Keratinocyte (primary cell): ENCODE measurements around the gene GPR157. TPM values are rescaled to one million over a fixed set of nuclear protein-coding genes. Genes with fewer than 3 reads are reported as not detected.

Experiments
- DNase-seq: peaks from one replicate; pipeline ENCODE4 v3.0.0-alpha.2; 2011; ENCODE audit warnings: low read depth, missing footprints, low spot score
- FAIRE-seq: peaks from 2 replicates; lab custom pipeline; 2011; peaks lifted over from hg19 to GRCh38; lab: Jason Lieb, UNC
- H2AFZ ChIP-seq: 2 replicates; pipeline ENCODE4 v1.6.0; 2012; ENCODE audit warnings: low read length, control low read depth, inconsistent platforms; ENCODE audit not compliant: control insufficient read depth
- H3K27ac ChIP-seq: 2 replicates; pipeline ENCODE4 v1.5.1; 2011; ENCODE audit warnings: low read length; ENCODE audit not compliant: control insufficient read depth, insufficient read depth
- H3K27me3 ChIP-seq: 3 replicates; pipeline ENCODE4 v1.6.0; 2011; ENCODE audit warnings: low read length; ENCODE audit not compliant: control insufficient read depth, insufficient read depth; ENCODE audit errors: extremely low read depth
- H3K36me3 ChIP-seq, 2 experiments: 2 replicates in 1 of 2; 3 replicates in 1 of 2; pipeline ENCODE4 v1.5.1; 2011; ENCODE audit warnings: low read length in 2 of 2, mild to moderate bottlenecking in 1 of 2; ENCODE audit not compliant: control insufficient read depth in 2 of 2, insufficient read depth in 2 of 2; ENCODE audit errors: extremely low read depth in 1 of 2
- H3K4me1 ChIP-seq: 3 replicates; pipeline ENCODE4 v1.5.1; 2011; ENCODE audit warnings: low read length; ENCODE audit not compliant: control insufficient read depth, insufficient read depth; ENCODE audit errors: extremely low read depth
- H3K4me2 ChIP-seq: 3 replicates; pipeline ENCODE4 v1.6.0; 2011; ENCODE audit warnings: low read depth, low read length; ENCODE audit not compliant: control insufficient read depth, insufficient read depth; ENCODE audit errors: extremely low read depth
- H3K4me3 ChIP-seq, 3 experiments: fragments of 200-600 bp in 1 of 3; sonication (generic) in 1 of 3; 2 replicates in 2 of 3; 3 replicates in 1 of 3; pipeline ENCODE4 v1.5.1; 2011 to 2016; ENCODE audit warnings: low read length in 3 of 3, mild to moderate bottlenecking in 3 of 3, control low read depth in 2 of 3, inconsistent platforms in 1 of 3, low read depth in 1 of 3, mixed read lengths in 1 of 3, mixed run types in 1 of 3, moderate library complexity in 1 of 3; ENCODE audit not compliant: control insufficient read depth in 2 of 3, insufficient read depth in 2 of 3; ENCODE audit errors: extremely low read depth in 1 of 3
- H3K79me2 ChIP-seq: 2 replicates; pipeline ENCODE4 v1.6.0; 2012; ENCODE audit warnings: low read length; ENCODE audit not compliant: control insufficient read depth, insufficient read depth
- H3K9ac ChIP-seq: 3 replicates; pipeline ENCODE4 v1.6.0; 2011; ENCODE audit warnings: low read length; ENCODE audit not compliant: control insufficient read depth, insufficient read depth; ENCODE audit errors: extremely low read depth
- H3K9me1 ChIP-seq: 3 replicates; pipeline ENCODE4 v1.6.0; 2011; ENCODE audit warnings: low read length; ENCODE audit not compliant: control insufficient read depth, insufficient read depth; ENCODE audit errors: extremely low read depth
- H3K9me3 ChIP-seq: 2 replicates; pipeline ENCODE4 v1.5.1; 2012; ENCODE audit warnings: low read depth, low read length; ENCODE audit not compliant: control insufficient read depth
- H4K20me1 ChIP-seq: 3 replicates; pipeline ENCODE4 v1.6.0; 2011; ENCODE audit warnings: low read length; ENCODE audit not compliant: control insufficient read depth, insufficient read depth; ENCODE audit errors: extremely low read depth
- EZH2 ChIP-seq: IDR thresholded peaks from one replicate; pipeline ENCODE4 v1.6.1; 2012; ENCODE audit warnings: inconsistent platforms, mild to moderate bottlenecking, low read length, moderate library complexity
- dilution Hi-C: fragments of 300-500 bp; cut with MboI; formaldehyde crosslinking; loops from one replicate; pipeline ENCODE4 v1.7.0; 2020; ENCODE audit warnings: low sequenced_read_pairs; ENCODE audit not compliant: extremely low pct_ligation_motif_present
- polyA plus RNA-seq, 5 experiments: library from polyadenylated mRNA; depleted of rRNA in 3 of 5; stranded (reverse) in 3 of 5; stranded (forward) in 1 of 5; unstranded in 1 of 5; fragments of >200 nt; gene quantifications; 1 replicate in 1 of 5; 2 replicates in 3 of 5; 3 replicates in 1 of 5; pipeline versions ENCODE4 v1.2.1 to v1.2.3, GENCODE V29; 2011 to 2012; ENCODE audit warnings: missing spikeins in 2 of 5, low read depth in 1 of 5, low replicate concordance in 1 of 5
- TF ChIP-seq, protein P1 (sequence below), 3 experiments: IDR thresholded peaks in 1 of 3; conservative IDR thresholded peaks in 1 of 3; optimal IDR thresholded peaks in 1 of 3; 2 replicates in 2 of 3; 3 replicates in 1 of 3; pipeline versions ENCODE3 to v1.5.1; 2011; ENCODE audit warnings: low read length in 3 of 3, mild to moderate bottlenecking in 3 of 3, moderate library complexity in 2 of 3, control low read depth in 1 of 3, inconsistent platforms in 1 of 3; ENCODE audit not compliant: insufficient read depth in 2 of 3; ENCODE audit errors: extremely low read depth in 1 of 3

The GPR157 gene
- polyA plus RNA-seq, 1 donor (not counting 4 experiments of a cell fraction or from before 2014, with no cell fraction given) = 6.5 TPM

DNA sequence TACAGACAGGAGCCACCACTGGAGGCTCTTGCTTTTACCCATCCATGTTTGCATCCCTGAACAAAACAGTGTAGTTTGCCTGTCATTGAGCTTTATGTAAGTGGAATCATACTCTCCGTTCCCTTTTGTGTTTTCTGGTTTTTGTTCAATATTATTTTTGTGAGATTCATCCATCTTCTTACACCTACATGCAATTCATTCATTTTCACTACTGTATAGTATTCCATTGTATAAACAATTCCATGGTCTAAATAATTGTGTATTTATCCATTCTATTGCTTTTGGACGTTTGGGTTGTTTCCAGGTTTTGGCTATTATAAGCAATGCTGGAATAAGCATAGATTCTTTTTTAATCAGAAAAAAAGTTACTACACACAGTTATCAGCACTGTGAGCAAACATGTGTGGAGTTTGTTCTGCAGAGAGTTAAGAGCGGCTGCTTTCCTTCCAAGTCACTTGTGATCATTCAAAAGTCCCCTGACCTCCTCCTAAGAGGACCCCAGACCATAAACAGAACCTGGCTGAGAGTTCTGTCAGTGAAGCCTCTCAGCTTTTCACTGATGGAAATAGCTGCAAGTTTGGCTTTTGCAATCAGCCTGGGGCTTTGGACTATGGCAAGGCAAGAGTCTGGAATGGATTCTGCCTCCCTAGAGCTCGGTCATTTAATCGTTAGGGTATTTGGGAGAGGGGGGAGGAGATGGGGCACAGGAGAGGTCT is 5.1 kb upstream of the GPR157 start:
- Histone ChIP-seq H3K27ac (no peak overlapping the region), H2AFZ (no peak overlapping the region), H3K79me2 (no peaks in the 10 kb centered on the region), H3K9me1 (no peaks in the 10 kb centered on the region), H3K36me3 (no peaks in the 10 kb centered on the region), H3K4me1 (peaks cover 2% of the 10 kb centered on the region), H3K4me2 (no peak overlapping the region), H3K27me3 (no peaks in the 10 kb centered on the region), H4K20me1 (no peaks in the 10 kb centered on the region), H3K9me3 (no peaks in the 10 kb centered on the region), H3K9ac (no peak overlapping the region), H3K4me3 (no peak overlapping the region)
- dilution Hi-C loops = no loop called here
- TF ChIP-seq, protein P1, sequence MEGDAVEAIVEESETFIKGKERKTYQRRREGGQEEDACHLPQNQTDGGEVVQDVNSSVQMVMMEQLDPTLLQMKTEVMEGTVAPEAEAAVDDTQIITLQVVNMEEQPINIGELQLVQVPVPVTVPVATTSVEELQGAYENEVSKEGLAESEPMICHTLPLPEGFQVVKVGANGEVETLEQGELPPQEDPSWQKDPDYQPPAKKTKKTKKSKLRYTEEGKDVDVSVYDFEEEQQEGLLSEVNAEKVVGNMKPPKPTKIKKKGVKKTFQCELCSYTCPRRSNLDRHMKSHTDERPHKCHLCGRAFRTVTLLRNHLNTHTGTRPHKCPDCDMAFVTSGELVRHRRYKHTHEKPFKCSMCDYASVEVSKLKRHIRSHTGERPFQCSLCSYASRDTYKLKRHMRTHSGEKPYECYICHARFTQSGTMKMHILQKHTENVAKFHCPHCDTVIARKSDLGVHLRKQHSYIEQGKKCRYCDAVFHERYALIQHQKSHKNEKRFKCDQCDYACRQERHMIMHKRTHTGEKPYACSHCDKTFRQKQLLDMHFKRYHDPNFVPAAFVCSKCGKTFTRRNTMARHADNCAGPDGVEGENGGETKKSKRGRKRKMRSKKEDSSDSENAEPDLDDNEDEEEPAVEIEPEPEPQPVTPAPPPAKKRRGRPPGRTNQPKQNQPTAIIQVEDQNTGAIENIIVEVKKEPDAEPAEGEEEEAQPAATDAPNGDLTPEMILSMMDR (optimal IDR thresholded peaks at IDR 0.05 in 1 of 3, IDR thresholded peaks at IDR 0.05 in 1 of 3, conservative IDR thresholded peaks at IDR 0.05 in 1 of 3; ENCODE audit: extremely low read depth in 1 of 3, insufficient read depth in 2 of 3, low read length in 3 of 3) = no peak
- no peak for TF ChIP-seq EZH2
- no peak for FAIRE-seq
- DNase-seq = no peak

- H3K4me2 ChIP-seq = peak overlapping the region; percentile 58
- TF ChIP-seq EZH2 = no peak
- TF ChIP-seq, protein P1 (optimal IDR thresholded peaks at IDR 0.05 in 1 of 3, IDR thresholded peaks at IDR 0.05 in 1 of 3, conservative IDR thresholded peaks at IDR 0.05 in 1 of 3; ENCODE audit: extremely low read depth in 1 of 3, insufficient read depth in 2 of 3, low read length in 3 of 3) = no peak
- no peaks in the 10 kb centered on the region for H3K36me3 ChIP-seq
- peak overlapping the region; percentile 28 for H3K9ac ChIP-seq
- peaks cover 39% of the 10 kb centered on the region for H3K4me1 ChIP-seq
- no peak for FAIRE-seq
- H3K27ac ChIP-seq = no peak overlapping the region
- H3K4me3 ChIP-seq = peak overlapping the region in 2 of 3 experiments; percentile 34 to 56
- no peaks in the 10 kb centered on the region for H3K9me3 ChIP-seq
- DNase-seq = no peak
- peaks cover 21% of the 10 kb centered on the region for H3K79me2 ChIP-seq
- dilution Hi-C loops = no loop called here
- H3K27me3 ChIP-seq = no peaks in the 10 kb centered on the region
- H4K20me1 ChIP-seq = no peaks in the 10 kb centered on the region
- H2AFZ ChIP-seq = peak overlapping the region; percentile 70
- H3K9me1 ChIP-seq = no peaks in the 10 kb centered on the region
Observed at GRCh38 chr1:9129266-9130041, 552 bp upstream of the GPR157 start.
